GM23248 (cell line): Measurements from ENCODE around the gene RIC8B.

Source experiments
- EZH2 ChIP-seq: fragments of 200-600 bp; sonication (generic); IDR thresholded peaks from 2 replicates; pipeline ENCODE4 v1.6.1; 2018; ENCODE audit warnings: antibody characterized with exemption, mild to moderate bottlenecking; ENCODE audit not compliant: insufficient read depth, poor library complexity, severe bottlenecking
- EZH2phosphoT487 ChIP-seq: fragments of 200-600 bp; sonication (generic); IDR thresholded peaks from 2 replicates; pipeline ENCODE4 v1.6.1; 2018; ENCODE audit warnings: antibody characterized with exemption, moderate library complexity, mild to moderate bottlenecking, low read depth; ENCODE audit not compliant: insufficient read depth

GRCh38 chr12:106819991-106820390 is 45.5 kb downstream of the RIC8B start:
- TF ChIP-seq EZH2, result no peak
- no peak for TF ChIP-seq EZH2phosphoT487
